Measurements from ENCODE around the gene OTOF. TPM values are rescaled to one million over a fixed set of nuclear protein-coding genes. Genes with fewer than 3 reads are reported as not detected.

The OTOF gene
- total and polyA plus RNA-seq, 9 of the 15 experiments (the other 6 are each of a cell fraction or from before 2014, with no cell fraction given): 0.03 to 0.11 (median 0.06) TPM; not detected in 5

DNA sequence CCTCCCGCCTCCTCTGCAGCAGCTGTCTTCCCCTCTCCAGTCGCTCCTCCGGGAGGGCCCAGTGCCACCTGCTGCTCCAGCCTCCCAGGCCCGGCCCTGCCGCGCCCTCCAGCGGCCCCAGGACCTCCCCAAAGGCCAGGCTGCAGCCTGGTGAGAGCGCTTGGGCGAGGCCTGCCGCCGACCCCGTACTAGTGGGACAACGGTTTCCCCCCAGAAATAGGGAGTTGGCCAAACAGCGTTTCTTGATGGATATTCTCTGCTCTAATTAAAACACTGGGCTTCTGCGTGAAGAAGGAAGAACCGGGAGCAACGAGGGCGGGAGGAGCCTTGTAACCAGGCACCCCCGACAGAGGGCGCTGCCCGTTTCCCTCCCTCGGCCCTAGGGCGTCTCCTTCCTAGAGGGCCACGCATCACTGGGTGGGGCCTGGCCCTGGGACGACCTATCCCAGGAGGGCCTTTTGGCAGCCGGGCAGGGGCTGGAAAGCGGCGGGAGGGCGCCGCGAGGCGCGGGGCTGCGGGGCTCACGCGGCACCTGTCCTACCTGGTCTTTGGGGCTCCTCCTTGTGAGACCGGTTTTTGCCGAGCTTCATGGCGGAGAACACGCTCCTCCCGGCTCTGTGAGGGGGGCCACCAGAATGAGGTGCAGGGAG, 25.4 kb upstream of the OTOF start (continued):
- TF ChIP-seq HCFC1 (IDR thresholded peaks at IDR 0.05; ENCODE audit: low read depth, low read length) (0 out of 2 replicates have a peak, but pooled peaks have one; percentile 40), SMC3 (conservative IDR thresholded peaks at IDR 0.05; ENCODE audit: insufficient read depth, low read depth, low read length) (peak; percentile 53; the same call in 1 of the 2 replicates), RBM14 (IDR thresholded peaks at IDR 0.05; ENCODE audit: borderline replicate concordance, insufficient read depth, low read depth, low read length) (no peak), TCF3 (CRISPR knock-in tag; IDR thresholded peaks at IDR 0.05) (no peak), POLR3G (IDR thresholded peaks at IDR 0.05; ENCODE audit: extremely low read depth, insufficient read length, insufficient replicate concordance) (no peak), ZNF232 (CRISPR knock-in tag; IDR thresholded peaks at IDR 0.05) (no peak), C11orf30 (IDR thresholded peaks at IDR 0.05; ENCODE audit: low read depth) (peak; percentile 78), NONO (IDR thresholded peaks at IDR 0.05; ENCODE audit: low read depth in 2 of 2, low read length in 1 of 2) (no peak), RUNX1 (IDR thresholded peaks at IDR 0.05; ENCODE audit: low read depth) (no peak), ZBTB7A (IDR thresholded peaks at IDR 0.05; ENCODE audit: borderline replicate concordance, control insufficient read depth, low read depth, low read length) (peak; percentile 47), ATF1 (CRISPR knock-in tag; IDR thresholded peaks at IDR 0.05) (no peak), ATF1 (tag; IDR thresholded peaks at IDR 0.05) (peak; percentile 83), CREM (IDR thresholded peaks at IDR 0.05; ENCODE audit: low read depth) (peak; percentile 65; the same call in 1 of the 2 replicates), HMG20B (CRISPR knock-in tag; IDR thresholded peaks at IDR 0.05) (no peak), PRMT5 (CRISPR knock-in tag; IDR thresholded peaks at IDR 0.05) (no peak), PHF21A (IDR thresholded peaks at IDR 0.05; ENCODE audit: borderline replicate concordance, low read depth) (0 out of 2 replicates have a peak, but pooled peaks have one; percentile 28), ZNF212 (CRISPR knock-in tag; IDR thresholded peaks at IDR 0.05) (no peak), CBX5 (IDR thresholded peaks at IDR 0.05; ENCODE audit: borderline replicate concordance, low read depth) (no peak), HNRNPH1 (optimal IDR thresholded peaks at IDR 0.05; ENCODE audit: low read depth, low read length) (no peak), ZNF253 (CRISPR knock-in tag; conservative IDR thresholded peaks at IDR 0.05) (no peak), XRCC4 (IDR thresholded peaks at IDR 0.05; ENCODE audit: extremely low read depth, insufficient read depth, insufficient read length) (no peak), ETV1 (tag; conservative IDR thresholded peaks at IDR 0.05; ENCODE audit: low read depth) (no peak), SUPT5H (IDR thresholded peaks at IDR 0.05) (peak; percentile 70), SMAD3 (CRISPR knock-in tag; conservative IDR thresholded peaks at IDR 0.05) (no peak), POLR2B (IDR thresholded peaks at IDR 0.05; ENCODE audit: low read depth, partially characterized antibody) (peak; percentile 68), ZNF217 (CRISPR knock-in tag; IDR thresholded peaks at IDR 0.05) (0 out of 2 replicates have a peak, but pooled peaks have one; percentile 65), CBX3 (IDR thresholded peaks at IDR 0.05; ENCODE audit: borderline replicate concordance in 1 of 2, low read length in 2 of 2) (no peak)
- TF ChIP-seq, protein P1, sequence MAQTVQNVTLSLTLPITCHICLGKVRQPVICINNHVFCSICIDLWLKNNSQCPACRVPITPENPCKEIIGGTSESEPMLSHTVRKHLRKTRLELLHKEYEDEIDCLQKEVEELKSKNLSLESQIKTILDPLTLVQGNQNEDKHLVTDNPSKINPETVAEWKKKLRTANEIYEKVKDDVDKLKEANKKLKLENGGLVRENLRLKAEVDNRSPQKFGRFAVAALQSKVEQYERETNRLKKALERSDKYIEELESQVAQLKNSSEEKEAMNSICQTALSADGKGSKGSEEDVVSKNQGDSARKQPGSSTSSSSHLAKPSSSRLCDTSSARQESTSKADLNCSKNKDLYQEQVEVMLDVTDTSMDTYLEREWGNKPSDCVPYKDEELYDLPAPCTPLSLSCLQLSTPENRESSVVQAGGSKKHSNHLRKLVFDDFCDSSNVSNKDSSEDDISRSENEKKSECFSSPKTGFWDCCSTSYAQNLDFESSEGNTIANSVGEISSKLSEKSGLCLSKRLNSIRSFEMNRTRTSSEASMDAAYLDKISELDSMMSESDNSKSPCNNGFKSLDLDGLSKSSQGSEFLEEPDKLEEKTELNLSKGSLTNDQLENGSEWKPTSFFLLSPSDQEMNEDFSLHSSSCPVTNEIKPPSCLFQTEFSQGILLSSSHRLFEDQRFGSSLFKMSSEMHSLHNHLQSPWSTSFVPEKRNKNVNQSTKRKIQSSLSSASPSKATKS (CRISPR knock-in tag; IDR thresholded peaks at IDR 0.05): no peak
- TF ChIP-seq, protein P2, sequence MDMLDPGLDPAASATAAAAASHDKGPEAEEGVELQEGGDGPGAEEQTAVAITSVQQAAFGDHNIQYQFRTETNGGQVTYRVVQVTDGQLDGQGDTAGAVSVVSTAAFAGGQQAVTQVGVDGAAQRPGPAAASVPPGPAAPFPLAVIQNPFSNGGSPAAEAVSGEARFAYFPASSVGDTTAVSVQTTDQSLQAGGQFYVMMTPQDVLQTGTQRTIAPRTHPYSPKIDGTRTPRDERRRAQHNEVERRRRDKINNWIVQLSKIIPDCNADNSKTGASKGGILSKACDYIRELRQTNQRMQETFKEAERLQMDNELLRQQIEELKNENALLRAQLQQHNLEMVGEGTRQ (CRISPR knock-in tag; IDR thresholded peaks at IDR 0.05): no peak
